Fibroblast of mammary gland (primary cell): ENCODE measurements around the gene SYNE2.
"Not testable (repeated sequence)": the region's sequence is repeated elsewhere in the genome, so short reads cannot be mapped to it uniquely, and the experiment has no call there.

Experiments
- DNase-seq: peaks from one replicate; pipeline ENCODE4 v3.0.0-alpha.2; 2010; ENCODE audit warnings: low read depth
- H3K4me3 ChIP-seq: 2 replicates; pipeline ENCODE4 v1.5.1; 2011; ENCODE audit warnings: low read depth, mild to moderate bottlenecking, low read length, moderate library complexity; ENCODE audit not compliant: control insufficient read depth
- TF ChIP-seq, protein P1 (sequence below): conservative IDR thresholded peaks from 2 replicates; pipeline ENCODE4 v1.5.1; 2011; ENCODE audit warnings: low read depth, low read length, inconsistent platforms; ENCODE audit not compliant: control insufficient read depth, insufficient read depth

Gene SYNE2

DNA sequence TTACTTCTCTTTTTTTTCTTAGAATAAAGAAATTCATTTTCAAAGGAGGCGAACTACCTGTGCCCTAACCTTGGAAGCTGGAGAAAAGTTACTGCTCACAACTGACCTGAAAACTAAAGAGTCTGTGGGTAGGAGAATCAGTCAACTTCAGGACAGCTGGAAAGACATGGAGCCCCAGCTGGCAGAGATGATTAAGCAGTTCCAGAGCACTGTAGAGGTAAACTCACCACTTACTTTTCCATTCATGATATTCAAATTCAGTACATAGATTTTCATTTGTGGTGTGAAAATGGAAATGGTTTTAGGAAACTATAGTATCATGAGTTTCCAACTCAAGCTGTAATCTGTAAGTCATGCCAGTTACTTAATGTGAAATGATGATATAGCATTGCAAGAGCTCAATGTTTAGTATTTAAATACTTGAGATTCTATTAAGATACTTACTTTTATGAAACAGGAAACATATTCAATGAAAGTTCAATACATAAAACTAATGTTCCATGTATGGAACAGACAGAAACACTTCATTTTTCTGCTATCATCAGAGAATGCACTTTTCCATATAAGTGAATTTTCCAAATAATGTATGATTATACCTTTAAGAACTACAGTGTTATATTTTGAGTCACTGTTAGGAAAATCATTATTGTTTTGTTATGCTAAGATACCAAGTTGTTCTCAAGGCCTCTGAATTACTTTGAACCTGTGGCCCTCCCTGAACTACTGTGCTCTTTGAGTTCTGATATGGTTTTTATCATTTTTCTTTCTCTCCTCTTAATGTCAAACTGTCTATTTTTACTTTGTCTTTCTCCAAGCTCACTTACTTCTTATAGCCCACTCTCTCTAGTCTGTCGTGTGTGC lies 322.3 kb downstream of the SYNE2 start:
- H3K4me3 ChIP-seq, result no peak overlapping the region
- TF ChIP-seq, protein P1, sequence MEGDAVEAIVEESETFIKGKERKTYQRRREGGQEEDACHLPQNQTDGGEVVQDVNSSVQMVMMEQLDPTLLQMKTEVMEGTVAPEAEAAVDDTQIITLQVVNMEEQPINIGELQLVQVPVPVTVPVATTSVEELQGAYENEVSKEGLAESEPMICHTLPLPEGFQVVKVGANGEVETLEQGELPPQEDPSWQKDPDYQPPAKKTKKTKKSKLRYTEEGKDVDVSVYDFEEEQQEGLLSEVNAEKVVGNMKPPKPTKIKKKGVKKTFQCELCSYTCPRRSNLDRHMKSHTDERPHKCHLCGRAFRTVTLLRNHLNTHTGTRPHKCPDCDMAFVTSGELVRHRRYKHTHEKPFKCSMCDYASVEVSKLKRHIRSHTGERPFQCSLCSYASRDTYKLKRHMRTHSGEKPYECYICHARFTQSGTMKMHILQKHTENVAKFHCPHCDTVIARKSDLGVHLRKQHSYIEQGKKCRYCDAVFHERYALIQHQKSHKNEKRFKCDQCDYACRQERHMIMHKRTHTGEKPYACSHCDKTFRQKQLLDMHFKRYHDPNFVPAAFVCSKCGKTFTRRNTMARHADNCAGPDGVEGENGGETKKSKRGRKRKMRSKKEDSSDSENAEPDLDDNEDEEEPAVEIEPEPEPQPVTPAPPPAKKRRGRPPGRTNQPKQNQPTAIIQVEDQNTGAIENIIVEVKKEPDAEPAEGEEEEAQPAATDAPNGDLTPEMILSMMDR, result no peak
- no peak for DNase-seq

- no peak for DNase-seq
- no peak overlapping the region for H3K4me3 ChIP-seq
- TF ChIP-seq, protein P1, result no peak
These were observed 323.5 kb downstream of the SYNE2 start for GRCh38 chr14:64176330-64176729.

DNA sequence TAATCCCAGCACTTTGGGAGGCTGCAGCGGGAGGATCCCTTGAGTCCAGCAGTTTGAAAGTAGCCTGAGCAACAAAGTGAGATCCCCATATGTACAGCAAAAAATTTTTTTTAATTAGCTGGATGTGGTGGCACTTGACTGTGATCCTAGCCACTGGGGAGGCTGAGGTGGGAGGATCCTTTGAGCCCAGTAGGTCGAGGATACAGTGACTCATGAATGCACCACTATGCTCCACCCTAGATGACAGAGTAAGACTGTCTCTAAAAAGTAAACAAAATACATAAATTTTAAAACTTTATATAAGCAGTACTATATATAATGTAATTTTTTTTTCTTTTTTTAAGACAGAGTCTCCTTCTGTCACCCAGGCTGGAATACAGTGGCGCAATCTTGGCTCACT lies 326.0 kb downstream of the SYNE2 start:
- TF ChIP-seq, protein P1, result no peak
- H3K4me3 ChIP-seq, result no peak overlapping the region
- DNase-seq, result no peak

DNA sequence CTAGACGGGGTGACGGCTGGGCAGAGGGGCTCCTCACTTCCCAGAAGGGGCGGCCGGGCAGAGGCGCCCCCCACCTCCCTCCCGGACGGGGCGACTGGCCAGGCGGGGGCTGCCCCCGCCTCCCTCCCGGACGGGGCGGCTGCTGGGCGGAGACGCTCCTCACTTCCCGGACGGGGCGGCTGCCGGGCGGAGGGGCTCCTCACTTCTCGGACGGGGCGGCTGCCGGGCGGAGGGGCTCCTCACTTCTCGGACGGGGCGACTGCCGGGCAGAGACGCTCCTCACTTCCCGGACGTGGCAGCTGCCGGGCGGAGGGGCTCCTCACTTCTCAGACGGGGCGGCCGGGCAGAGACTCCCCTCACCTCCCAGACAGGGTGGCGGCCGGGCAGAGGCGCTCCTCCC lies 330.1 kb downstream of the SYNE2 start:
- DNase-seq, H3K4me3 ChIP-seq: not testable (repeated sequence)

DNA sequence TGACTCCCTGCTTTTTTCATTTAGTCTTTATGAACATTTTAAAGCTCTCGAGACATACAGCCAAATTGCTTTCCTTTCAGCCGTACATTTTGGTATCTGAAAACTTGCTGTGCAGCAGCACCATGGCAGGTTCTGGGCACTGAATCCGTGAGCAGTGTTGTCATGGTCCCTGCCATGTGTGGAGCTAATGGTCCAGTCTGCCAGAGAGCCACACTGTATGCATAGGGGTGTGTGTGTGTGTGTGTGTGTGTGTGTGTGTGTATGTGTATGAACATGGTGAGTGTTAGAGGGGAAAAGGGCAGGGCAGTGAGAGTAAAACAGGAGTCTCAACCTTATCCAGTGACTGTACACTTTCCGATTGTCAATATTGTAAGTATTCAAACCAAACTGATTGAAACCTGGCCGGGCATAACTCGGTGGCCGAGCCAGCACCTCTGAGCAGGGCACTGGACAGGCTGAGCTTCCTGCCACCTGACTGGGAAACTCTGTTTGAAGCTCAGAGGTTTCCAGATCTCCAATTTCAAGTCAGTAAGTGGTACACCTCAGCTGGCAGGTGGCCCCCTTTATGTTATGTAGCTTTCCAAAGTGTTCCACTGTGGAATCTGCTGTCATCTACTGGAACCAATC lies 331.4 kb downstream of the SYNE2 start:
- no peak overlapping the region for H3K4me3 ChIP-seq
- DNase-seq, result no peak
- TF ChIP-seq, protein P1, result no peak

- H3K4me3 ChIP-seq, result no peak overlapping the region
- TF ChIP-seq, protein P1, result no peak
- DNase-seq, result no peak
These were observed 332.4 kb downstream of the SYNE2 start for GRCh38 chr14:64185184-64185583.
